Fibroblast of skin of right biceps (primary cell): Measurements from ENCODE around the gene BRD7.

ENCODE experiments used
- DNase-seq: peaks from one replicate; pipeline ENCODE4 v3.0.0-alpha.2; 2013

BRD7 gene

GRCh38 chr16:50388496-50388895, 19.7 kb upstream of the BRD7 start:
- no peak for DNase-seq

- no peak for DNase-seq
Measured at GRCh38 chr16:50386774-50387173, 18.0 kb upstream of the BRD7 start.

GRCh38 chr16:50386139-50386538, 17.4 kb upstream of the BRD7 start:
- DNase-seq, result no peak

- no peak for DNase-seq
Measured at GRCh38 chr16:50384500-50385135, 15.8 kb upstream of the BRD7 start.

GRCh38 chr16:50381679-50382440, 13.1 kb upstream of the BRD7 start:
- no peak for DNase-seq

- DNase-seq, result no peak
Measured at GRCh38 chr16:50378417-50378816, 9.6 kb upstream of the BRD7 start.

- DNase-seq, result no peak
Measured at GRCh38 chr16:50377001-50377400, 8.2 kb upstream of the BRD7 start.

GRCh38 chr16:50373780-50374179, 5.0 kb upstream of the BRD7 start:
- no peak for DNase-seq

- DNase-seq, result no peak
Measured at GRCh38 chr16:50373345-50373701, 4.5 kb upstream of the BRD7 start.

- DNase-seq, result peak; percentile 30
Measured at GRCh38 chr16:50372611-50373344, 4.0 kb upstream of the BRD7 start.

- peak; percentile 35 for DNase-seq
Measured at GRCh38 chr16:50371936-50372595, 3.3 kb upstream of the BRD7 start.

GRCh38 chr16:50371036-50371716, 2.4 kb upstream of the BRD7 start:
- DNase-seq, result no peak

- no peak for DNase-seq
Measured at GRCh38 chr16:50369133-50369804, 481 bp upstream of the BRD7 start.

GRCh38 chr16:50367777-50368409, 895 bp downstream of the BRD7 start:
- no peak for DNase-seq

- DNase-seq, result no peak
Measured at GRCh38 chr16:50365791-50366575, 2.8 kb downstream of the BRD7 start.

GRCh38 chr16:50363656-50364055, 5.1 kb downstream of the BRD7 start:
- no peak for DNase-seq

GRCh38 chr16:50360779-50361178, 8.0 kb downstream of the BRD7 start:
- no peak for DNase-seq

GRCh38 chr16:50360033-50360778, 8.6 kb downstream of the BRD7 start:
- DNase-seq, result peak; percentile 59

GRCh38 chr16:50359626-50360025, 9.2 kb downstream of the BRD7 start:
- DNase-seq, result no peak
